OCI-LY7 (cell line): ENCODE results near the gene CHRDL1. TPM values are rescaled to one million over a fixed set of nuclear protein-coding genes. Genes with fewer than 3 reads are reported as not detected.

ENCODE experiments used
- BruUV-seq: library from RNA; stranded (reverse); fragments of 400-500 nt; replicated peaks from 2 replicates; lab custom pipeline; 2021; lab: Mats Ljungman, UMichigan
- CTCF ChIA-PET: fragments of 300-600 bp; sonication (Branson Sonifier 250); formaldehyde crosslinking; loops from one replicate; lab custom pipeline; 2022; ENCODE audit warnings: antibody characterized with exemption; ENCODE audit not compliant: unreplicated experiment; lab: Charles Lee
- POLR2A ChIA-PET: fragments of 300-600 bp; sonication (Branson Sonifier 250); formaldehyde crosslinking; loops from one replicate; lab custom pipeline; 2022; ENCODE audit warnings: antibody characterized with exemption; lab: Charles Lee
- DNase-seq: peaks from one replicate; pipeline ENCODE4 v3.0.0-alpha.2; 2015; ENCODE audit warnings: low spot score
- H2AFZ ChIP-seq: fragments of 200-600 bp; sonication (generic), shearing (Covaris generic); 2 replicates; pipeline ENCODE4 v1.6.1; 2014; ENCODE audit warnings: mild to moderate bottlenecking, antibody characterized with exemption, low read length, moderate library complexity
- H3K27ac ChIP-seq: fragments of 200-600 bp; sonication (generic); 2 replicates; pipeline ENCODE4 v1.5.1; 2014; ENCODE audit warnings: mixed run types, low read depth, mild to moderate bottlenecking, moderate library complexity, low read length, inconsistent platforms; ENCODE audit not compliant: poor library complexity, severe bottlenecking
- H3K36me3 ChIP-seq: fragments of 200-600 bp; sonication (generic); 2 replicates; pipeline ENCODE4 v1.6.1; 2014; ENCODE audit warnings: mild to moderate bottlenecking, antibody characterized with exemption, low read length, moderate library complexity, mixed read lengths; ENCODE audit not compliant: insufficient read depth
- H3K4me1 ChIP-seq: fragments of 200-600 bp; sonication (generic); 2 replicates; pipeline ENCODE4 v1.5.1; 2014; ENCODE audit warnings: mild to moderate bottlenecking, low read length; ENCODE audit not compliant: insufficient read depth, poor library complexity, severe bottlenecking
- H3K4me2 ChIP-seq: fragments of 200-600 bp; sonication (generic); 2 replicates; pipeline ENCODE4 v1.6.1; 2014; ENCODE audit warnings: mild to moderate bottlenecking, low read length
- H3K4me3 ChIP-seq: fragments of 200-600 bp; sonication (generic); 2 replicates; pipeline ENCODE4 v1.5.1; 2014; ENCODE audit warnings: mild to moderate bottlenecking, low read depth, low read length; ENCODE audit not compliant: poor library complexity, severe bottlenecking
- H3K79me2 ChIP-seq: fragments of 200-600 bp; sonication (generic); 2 replicates; pipeline ENCODE4 v1.6.1; 2016; ENCODE audit warnings: low read depth, mild to moderate bottlenecking, low read length, moderate library complexity, mixed read lengths; ENCODE audit not compliant: insufficient read depth
- H3K9me2 ChIP-seq: fragments of 200-600 bp; sonication (generic); 2 replicates; pipeline ENCODE4 v1.6.1; 2016; ENCODE audit warnings: mild to moderate bottlenecking, low read length, mixed read lengths; ENCODE audit not compliant: insufficient read depth
- H3K9me3 ChIP-seq: fragments of 200-600 bp; sonication (generic); 2 replicates; pipeline ENCODE4 v1.6.1; 2014; ENCODE audit warnings: mild to moderate bottlenecking, mixed run types, low read length, mixed read lengths
- H4K20me1 ChIP-seq: fragments of 200-600 bp; sonication (generic); 2 replicates; pipeline ENCODE4 v1.6.1; 2014; ENCODE audit warnings: mild to moderate bottlenecking, antibody characterized with exemption, low read length, moderate library complexity, mixed read lengths; ENCODE audit not compliant: insufficient read depth
- EZH2phosphoT487 ChIP-seq: fragments of 200-600 bp; sonication (generic); IDR thresholded peaks from 2 replicates; pipeline ENCODE4 v1.6.1; 2018; ENCODE audit warnings: low read depth, borderline replicate concordance, mild to moderate bottlenecking, mixed run types, antibody characterized with exemption, low read length, moderate library complexity, mixed read lengths
- intact Hi-C: fragments of 100-400 bp; cut with micrococcal nuclease; formaldehyde crosslinking; loops from one replicate; pipeline ENCODE4 v1.10.0; 2022; ENCODE audit not compliant: unreplicated experiment
- total RNA-seq, 2 experiments: library from RNA; depleted of rRNA in 1 of 2; stranded (reverse); fragments of >200 nt in 1 of 2; shearing (Covaris generic) in 1 of 2; gene quantifications; 2 replicates each; pipeline ENCODE4 v1.2.3, GENCODE V29; 2014 to 2022
- TF ChIP-seq, protein P1 (sequence below): fragments of 200-600 bp; sonication (generic); conservative IDR thresholded peaks from 2 replicates; pipeline ENCODE4 v1.5.1; 2014; ENCODE audit warnings: mild to moderate bottlenecking, antibody characterized with exemption, low read length, moderate library complexity, mixed read lengths

CHRDL1 gene
- total RNA-seq, 2 experiments from 2014 or later: not detected

DNA sequence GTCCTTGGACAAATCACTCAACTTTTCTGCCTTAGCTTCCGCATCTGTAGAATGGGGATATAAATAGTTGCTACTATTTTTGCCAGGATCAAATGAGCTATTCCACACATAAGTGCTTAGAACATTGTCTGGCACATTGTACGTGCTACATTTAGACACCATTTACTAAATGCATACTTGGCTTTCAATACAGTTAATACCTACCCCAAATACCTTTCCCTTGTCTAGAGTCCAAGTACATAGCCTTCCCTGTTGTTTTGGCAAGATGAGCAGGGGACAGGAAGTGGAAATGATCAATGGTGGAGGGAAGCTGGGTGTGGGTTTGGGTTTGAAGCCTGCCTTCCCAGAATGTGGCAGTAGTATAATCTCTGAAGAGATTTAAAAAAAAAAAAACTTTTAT is 82.0 kb downstream of the CHRDL1 start:
- Histone ChIP-seq H3K4me1 (no peaks in the 10 kb centered on the region), H3K9me2 (no peaks in the 10 kb centered on the region), H2AFZ (no peak overlapping the region), H3K4me3 (no peak overlapping the region), H3K4me2 (no peak overlapping the region), H4K20me1 (no peaks in the 10 kb centered on the region), H3K9me3 (no peaks in the 10 kb centered on the region), H3K36me3 (no peaks in the 10 kb centered on the region), H3K79me2 (no peaks in the 10 kb centered on the region), H3K27ac (no peak overlapping the region)
- no peak for DNase-seq
- intact Hi-C loops: no loop called here
- TF ChIP-seq, protein P1, sequence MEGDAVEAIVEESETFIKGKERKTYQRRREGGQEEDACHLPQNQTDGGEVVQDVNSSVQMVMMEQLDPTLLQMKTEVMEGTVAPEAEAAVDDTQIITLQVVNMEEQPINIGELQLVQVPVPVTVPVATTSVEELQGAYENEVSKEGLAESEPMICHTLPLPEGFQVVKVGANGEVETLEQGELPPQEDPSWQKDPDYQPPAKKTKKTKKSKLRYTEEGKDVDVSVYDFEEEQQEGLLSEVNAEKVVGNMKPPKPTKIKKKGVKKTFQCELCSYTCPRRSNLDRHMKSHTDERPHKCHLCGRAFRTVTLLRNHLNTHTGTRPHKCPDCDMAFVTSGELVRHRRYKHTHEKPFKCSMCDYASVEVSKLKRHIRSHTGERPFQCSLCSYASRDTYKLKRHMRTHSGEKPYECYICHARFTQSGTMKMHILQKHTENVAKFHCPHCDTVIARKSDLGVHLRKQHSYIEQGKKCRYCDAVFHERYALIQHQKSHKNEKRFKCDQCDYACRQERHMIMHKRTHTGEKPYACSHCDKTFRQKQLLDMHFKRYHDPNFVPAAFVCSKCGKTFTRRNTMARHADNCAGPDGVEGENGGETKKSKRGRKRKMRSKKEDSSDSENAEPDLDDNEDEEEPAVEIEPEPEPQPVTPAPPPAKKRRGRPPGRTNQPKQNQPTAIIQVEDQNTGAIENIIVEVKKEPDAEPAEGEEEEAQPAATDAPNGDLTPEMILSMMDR: no peak
- TF ChIP-seq EZH2phosphoT487: no peak
- ChIA-PET CTCF (no interaction called here), POLR2A (no interaction called here)
- BruUV-seq: no TSS peak

DNA sequence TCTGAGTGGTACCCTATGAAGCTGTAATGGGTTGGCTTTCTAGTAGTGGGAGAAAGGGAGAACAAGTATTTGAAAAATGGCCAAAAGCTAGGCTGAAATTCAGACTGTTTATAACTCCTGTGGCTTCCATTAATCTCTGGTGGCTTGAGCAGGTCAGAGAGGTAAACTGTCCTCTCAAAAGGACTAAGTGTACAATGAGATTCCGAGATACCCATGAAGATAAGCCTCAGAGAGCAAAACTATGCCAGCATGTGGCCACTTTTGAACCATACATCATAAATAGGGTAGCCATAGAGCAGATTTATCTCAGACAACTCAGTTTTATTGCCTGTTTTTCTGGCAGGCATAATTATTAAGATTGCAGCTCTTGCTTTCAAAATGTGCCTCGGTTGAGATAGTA is 89.2 kb downstream of the CHRDL1 start:
- no peak for TF ChIP-seq EZH2phosphoT487
- TF ChIP-seq, protein P1: no peak
- Histone ChIP-seq H3K9me3 (no peaks in the 10 kb centered on the region), H3K4me2 (no peak overlapping the region), H4K20me1 (no peaks in the 10 kb centered on the region), H3K27ac (no peak overlapping the region), H2AFZ (no peak overlapping the region), H3K9me2 (no peaks in the 10 kb centered on the region), H3K4me1 (no peaks in the 10 kb centered on the region), H3K36me3 (no peaks in the 10 kb centered on the region), H3K79me2 (no peaks in the 10 kb centered on the region), H3K4me3 (no peak overlapping the region)
- BruUV-seq: no TSS peak
- no peak for DNase-seq
- intact Hi-C loops: no loop called here
- CTCF ChIA-PET: no interaction called here
- POLR2A ChIA-PET: interaction anchor here (0.6 to 0.7 kb wide), 2 partner anchors 9 to 1106 kb away, joined by 3 read pairs; no protein-coding TSS in a partner anchor

DNA sequence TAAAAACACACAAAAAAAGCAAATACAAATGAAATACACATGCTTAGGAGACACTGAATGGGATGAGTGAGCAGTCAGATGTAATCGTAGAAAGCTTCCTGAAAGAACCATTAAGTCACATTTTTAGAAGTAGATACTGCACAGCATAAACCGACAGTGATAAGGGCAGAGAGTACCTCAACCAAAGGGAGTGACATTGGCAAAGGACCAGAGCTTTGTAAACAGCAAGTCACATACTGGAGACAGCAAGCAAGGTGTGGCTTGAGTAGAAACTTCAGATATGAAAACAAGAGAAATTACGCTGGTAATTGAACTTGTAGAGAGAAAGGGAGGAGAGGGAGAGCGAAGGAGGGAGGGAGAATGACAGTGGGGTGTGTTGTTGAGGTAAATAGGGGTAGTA is 92.0 kb downstream of the CHRDL1 start:
- H3K4me3 ChIP-seq: no peak overlapping the region
- H3K9me2 ChIP-seq: no peaks in the 10 kb centered on the region
- H4K20me1 ChIP-seq: no peaks in the 10 kb centered on the region
- intact Hi-C loops: no loop called here
- ChIA-PET POLR2A (no interaction called here), CTCF (no interaction called here)
- no peak for DNase-seq
- H3K4me1 ChIP-seq: no peaks in the 10 kb centered on the region
- no peak overlapping the region for H3K27ac ChIP-seq
- H3K4me2 ChIP-seq: no peak overlapping the region
- no peak overlapping the region for H2AFZ ChIP-seq
- BruUV-seq: no TSS peak
- TF ChIP-seq, protein P1: no peak
- TF ChIP-seq EZH2phosphoT487: no peak
- H3K9me3 ChIP-seq: no peaks in the 10 kb centered on the region
- H3K79me2 ChIP-seq: no peaks in the 10 kb centered on the region
- H3K36me3 ChIP-seq: no peaks in the 10 kb centered on the region
